ENCODE data around the gene CRYBA2.

- TF ChIP-seq REST (IDR thresholded peaks at IDR 0.05; ENCODE audit: low read depth): no peak
- TF ChIP-seq EZH2phosphoT487 (IDR thresholded peaks at IDR 0.05; ENCODE audit: borderline replicate concordance): no peak
- no peak for TF ChIP-seq CTCF (IDR thresholded peaks at IDR 0.05 in 2 of 3, conservative IDR thresholded peaks at IDR 0.05 in 1 of 3; ENCODE audit: borderline replicate concordance in 1 of 3, insufficient read depth in 1 of 3, low read depth in 2 of 3, low read length in 2 of 3)
- TF ChIP-seq ATF3 (IDR thresholded peaks at IDR 0.05): no peak
- TF ChIP-seq POLR2A (IDR thresholded peaks at IDR 0.05; ENCODE audit: borderline replicate concordance, extremely low read depth, insufficient read depth, insufficient read length): no peak
- no peak for TF ChIP-seq POLR2AphosphoS5 (IDR thresholded peaks at IDR 0.05; ENCODE audit: low read depth, low read length)
- no peak for TF ChIP-seq EZH2 (IDR thresholded peaks at IDR 0.05)
- TF ChIP-seq ELF1 (IDR thresholded peaks at IDR 0.05; ENCODE audit: borderline replicate concordance, low read depth): no peak
- no peak for TF ChIP-seq RAD21 (IDR thresholded peaks at IDR 0.05; ENCODE audit: low read depth)
- no peak for TF ChIP-seq YY1 (IDR thresholded peaks at IDR 0.05; ENCODE audit: extremely low read depth, insufficient replicate concordance, low read depth, low read length)
- TF ChIP-seq SP1 (IDR thresholded peaks at IDR 0.05; ENCODE audit: low read depth): no peak
- no peak for TF ChIP-seq EGR1 (IDR thresholded peaks at IDR 0.05; ENCODE audit: low read depth)
- no peak for TF ChIP-seq SIN3A (IDR thresholded peaks at IDR 0.05; ENCODE audit: low read depth)
- TF ChIP-seq ZNF274 (IDR thresholded peaks at IDR 0.05; ENCODE audit: low read depth, low read length): no peak
Measured at GRCh38 chr2:219021591-219021990, 28.4 kb upstream of the CRYBA2 start.

Measured in HCT116 (cell line).